OCI-M1 (cell line): ENCODE results near the gene LRBA.
A peak's percentile ranks its signal among the peaks of the same experiment; 100 is the strongest.

ENCODE experiments used
- DNase-seq: peaks from one replicate; lab custom pipeline; 2025; lab: John Stamatoyannopoulos, UW

The LRBA gene

DNA sequence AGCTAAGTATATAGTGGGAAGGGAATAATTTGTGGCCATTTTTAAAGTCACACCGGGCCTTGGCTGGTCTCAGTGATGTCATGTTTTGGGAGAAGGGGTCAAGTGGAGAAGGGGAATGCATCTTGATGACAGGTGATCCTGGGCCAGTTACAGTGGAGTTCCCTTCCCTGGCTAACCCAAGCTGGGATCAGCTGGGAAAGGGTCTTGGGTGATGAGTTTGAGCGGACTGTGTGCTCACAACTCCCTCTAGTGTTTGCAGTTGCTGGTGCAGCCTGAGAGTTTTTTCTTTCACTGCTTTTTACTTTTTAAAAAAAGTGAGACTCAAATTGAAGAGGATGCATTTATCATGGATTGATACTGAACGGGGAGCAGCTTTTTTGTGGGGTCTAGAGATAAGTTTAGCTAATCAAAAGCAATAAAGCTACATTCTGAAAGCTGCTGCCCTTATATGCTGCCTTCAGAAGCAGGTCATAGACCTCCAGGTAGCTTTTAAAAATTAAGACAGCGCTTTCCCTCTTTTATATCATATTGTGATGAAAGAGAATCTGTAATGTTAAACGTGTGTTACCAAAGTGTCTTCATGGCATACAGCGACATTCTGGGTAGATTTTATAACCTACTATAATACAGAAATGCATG, 772.1 kb downstream of the LRBA start:
- DNase-seq, result peak; percentile 65

DNA sequence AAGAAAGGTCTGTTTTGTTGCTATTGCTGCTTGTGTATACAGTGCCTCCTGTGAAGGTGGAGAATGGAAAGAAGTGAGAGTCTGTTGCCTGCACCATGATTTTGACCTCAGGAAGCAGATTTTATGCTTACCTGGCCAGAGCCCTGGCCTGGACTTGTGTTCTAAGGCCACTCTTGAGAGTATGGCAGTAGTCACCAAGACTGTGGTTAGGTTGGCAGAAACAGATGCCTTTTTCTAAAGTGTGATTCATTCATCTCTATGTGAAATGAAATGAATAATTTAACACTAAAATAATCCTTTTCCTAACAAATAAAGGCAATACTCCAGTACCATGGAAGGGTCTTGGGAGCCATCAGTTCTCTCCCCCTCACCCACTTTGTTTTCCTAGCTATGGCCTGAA, 775.1 kb downstream of the LRBA start:
- DNase-seq, result no peak

DNA sequence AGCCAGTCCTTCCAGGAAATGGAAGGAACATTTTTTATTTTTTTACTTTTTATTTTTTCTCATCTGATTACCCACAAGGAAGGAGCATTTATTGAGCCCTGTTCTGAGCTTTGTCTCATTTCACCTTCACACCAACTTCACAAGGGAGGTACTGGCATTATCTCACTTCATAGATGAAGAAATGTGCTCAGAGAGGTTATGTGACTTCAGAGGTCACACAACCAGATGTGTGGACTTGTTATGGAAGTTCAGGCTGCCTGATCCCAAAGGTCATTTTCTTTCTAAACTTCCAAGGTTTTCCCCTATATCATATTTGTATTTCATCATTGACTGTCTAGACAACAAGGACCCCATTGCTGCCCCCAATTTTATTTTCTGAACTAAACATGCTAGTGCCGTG, 776.5 kb downstream of the LRBA start:
- DNase-seq, result no peak

DNA sequence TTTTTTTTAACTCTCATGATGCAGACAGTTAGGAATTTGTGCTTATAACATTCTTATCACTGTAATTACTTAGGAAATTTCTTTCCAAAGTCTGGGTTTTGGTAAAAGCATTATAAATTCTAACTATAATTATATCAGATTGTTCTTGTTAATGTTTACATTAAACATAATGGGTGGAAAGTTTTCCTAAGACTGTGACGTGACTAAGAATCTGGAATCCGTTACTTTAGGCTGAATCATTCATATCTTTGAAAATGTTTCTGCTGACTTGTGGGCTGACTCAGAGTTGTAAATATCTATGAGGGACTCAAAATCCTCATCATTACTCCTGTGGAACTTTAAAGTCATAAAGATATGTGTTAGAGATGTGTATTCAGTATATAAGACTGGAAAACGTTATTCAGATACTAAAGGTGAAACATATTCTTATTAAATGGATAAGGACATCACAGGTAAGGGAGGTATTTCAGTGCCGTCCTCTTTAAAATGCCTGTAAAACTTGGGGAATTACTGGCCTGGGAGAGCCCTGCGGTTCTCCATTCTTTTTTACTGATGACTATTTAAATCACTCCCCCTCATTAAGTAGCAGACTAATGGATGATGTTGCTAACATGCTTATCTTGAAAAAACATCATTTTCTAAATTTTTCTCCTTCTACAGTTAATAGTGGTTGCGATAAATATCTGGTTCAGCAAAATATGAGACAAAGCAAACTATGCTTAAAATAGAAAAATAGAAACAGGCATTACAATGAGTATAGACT, 777.8 kb downstream of the LRBA start:
- peak; percentile 27 for DNase-seq

DNA sequence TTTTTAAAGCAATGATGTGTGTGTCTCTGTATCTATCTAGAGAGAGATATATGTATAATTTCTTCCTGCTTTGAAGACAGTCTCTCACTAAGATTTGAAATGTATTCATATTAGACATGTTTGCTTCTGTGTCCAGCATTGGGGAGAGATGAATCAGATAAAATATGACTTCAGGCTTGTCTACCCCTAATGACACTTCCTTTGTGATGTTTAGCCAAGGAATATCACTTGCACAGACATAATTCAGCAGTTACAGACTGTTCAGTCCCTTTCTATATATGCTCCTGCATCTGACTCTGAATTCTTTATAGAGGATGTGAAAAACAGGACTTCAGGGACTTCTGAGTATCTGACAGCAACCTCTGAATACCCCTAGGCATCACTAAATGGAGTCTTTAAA, 778.5 kb downstream of the LRBA start:
- no peak for DNase-seq

DNA sequence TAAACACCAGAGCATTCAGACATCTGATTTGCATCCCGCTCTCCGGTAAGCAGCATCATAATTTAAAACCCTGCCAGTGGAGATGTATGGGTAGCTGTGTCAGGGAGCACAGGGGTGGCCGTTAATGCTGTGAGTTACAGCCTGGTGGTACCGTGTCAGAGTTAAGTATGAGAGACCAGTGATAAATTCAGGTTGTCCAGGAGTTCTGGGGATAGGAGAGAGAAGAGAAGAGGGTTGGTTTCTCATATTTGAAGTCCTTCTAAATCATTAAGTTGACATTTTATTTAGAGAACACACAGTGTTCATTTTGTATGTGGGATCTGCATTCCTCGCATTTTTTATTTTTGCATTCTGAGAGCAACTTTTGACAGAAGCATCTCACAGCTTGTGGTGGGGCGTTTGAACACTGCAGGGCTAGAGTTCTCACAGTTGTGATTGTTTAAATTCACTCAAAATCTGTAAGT, 779.2 kb downstream of the LRBA start:
- DNase-seq, result no peak

DNA sequence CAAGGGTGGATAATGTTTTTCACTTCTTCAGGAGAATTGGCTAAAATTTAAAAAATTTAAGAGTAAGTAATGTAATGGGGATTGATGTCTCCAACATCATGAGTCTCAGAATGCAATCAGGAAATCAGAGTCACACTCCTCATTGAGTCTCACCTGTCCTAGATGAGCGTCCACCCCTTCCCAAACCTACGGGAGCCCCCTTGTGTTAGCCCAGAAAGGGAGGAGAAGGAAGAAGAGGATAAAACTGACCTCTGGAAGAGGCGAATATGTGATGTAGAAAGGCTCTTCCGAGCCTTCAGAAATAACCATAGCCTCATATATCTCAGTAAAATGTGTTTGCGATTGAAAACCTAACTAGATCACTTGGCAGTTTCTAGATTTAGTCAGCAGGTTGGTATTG, 779.8 kb downstream of the LRBA start:
- DNase-seq, result no peak

DNA sequence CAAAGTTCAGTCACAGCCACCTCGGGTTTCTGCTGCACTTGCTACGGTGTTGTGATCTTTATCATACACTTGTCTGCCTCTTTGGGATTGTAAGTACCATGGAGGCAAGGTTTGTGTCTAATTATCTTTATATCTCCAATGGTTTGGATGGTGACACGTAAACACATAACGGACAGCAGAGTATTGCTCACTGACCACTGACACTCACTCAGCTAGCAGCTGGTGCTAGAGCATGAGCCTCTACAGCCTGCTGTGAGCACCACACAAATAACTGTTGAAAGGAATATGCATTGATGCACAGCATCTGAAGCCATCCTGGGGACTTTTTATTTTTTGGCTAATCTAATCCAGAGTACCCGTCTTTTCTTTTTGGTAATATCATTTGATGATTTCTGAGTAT, 780.8 kb downstream of the LRBA start:
- no peak for DNase-seq

DNA sequence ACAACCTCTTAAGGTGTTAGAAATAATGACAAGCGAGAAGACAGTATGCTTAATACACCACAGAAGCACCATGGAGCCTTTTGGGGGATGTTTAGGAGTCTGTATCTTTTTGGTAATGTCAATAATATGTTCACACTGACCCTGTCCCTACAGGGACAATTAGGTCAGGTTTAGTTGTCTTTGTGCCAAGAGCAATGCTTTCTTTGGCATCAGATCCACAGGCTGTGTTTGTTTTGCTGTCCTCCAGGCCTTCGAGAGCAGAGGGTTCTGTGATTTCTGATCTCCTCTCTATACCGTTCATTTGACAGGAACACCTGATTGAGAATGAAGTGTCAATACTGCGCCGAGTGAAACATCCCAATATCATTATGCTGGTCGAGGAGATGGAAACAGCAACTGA, 783.1 kb downstream of the LRBA start:
- no peak for DNase-seq

DNA sequence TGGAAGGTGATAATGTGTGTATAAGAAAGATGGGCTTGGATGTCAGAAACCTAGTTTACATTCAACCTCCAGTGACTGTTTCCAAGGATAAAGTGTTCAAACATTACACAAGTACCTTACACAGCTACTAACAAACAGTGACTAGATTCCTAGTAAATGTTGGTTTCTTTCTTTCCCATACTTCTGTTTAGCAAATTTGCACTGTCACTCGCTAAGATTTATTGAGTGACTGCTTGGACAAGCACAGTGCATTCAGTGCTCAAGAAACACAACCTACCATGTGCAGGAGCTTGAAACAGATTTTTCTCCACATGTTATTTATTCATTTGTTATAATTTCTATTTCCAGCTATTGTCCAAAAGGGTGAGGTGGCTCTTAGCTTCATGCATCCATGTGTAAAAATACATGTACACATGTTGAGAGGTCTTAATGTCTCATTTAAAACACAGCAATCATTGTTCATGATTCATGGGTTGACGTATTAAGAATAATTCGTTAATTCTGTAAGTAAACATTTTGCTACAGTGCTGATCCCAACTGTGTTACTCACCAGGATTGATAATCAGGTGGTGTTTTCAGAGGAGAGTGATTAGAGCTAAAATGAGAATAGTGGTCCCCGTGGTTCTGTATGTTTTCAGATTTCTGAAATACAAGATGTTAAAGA, 783.8 kb downstream of the LRBA start:
- DNase-seq, result no peak

DNA sequence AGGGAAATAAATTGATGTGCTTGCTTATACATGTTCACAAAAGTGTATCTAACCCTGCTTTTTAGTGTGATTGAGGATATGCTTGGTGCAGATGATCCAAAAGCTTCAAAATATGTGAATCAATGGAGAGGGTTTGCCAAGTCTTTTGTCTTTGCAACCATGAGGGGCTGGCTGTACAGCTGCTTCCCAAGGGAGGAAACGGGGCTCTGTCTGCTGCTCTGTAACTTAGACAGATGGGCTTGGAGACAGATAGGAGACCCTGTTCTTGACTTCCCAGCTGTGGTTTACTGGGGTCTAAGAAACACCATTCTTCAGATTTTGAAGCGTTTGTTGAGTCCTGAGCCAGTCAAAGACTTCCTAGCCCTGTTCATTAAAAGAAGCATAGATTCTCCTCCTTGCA, 784.5 kb downstream of the LRBA start:
- no peak for DNase-seq

DNA sequence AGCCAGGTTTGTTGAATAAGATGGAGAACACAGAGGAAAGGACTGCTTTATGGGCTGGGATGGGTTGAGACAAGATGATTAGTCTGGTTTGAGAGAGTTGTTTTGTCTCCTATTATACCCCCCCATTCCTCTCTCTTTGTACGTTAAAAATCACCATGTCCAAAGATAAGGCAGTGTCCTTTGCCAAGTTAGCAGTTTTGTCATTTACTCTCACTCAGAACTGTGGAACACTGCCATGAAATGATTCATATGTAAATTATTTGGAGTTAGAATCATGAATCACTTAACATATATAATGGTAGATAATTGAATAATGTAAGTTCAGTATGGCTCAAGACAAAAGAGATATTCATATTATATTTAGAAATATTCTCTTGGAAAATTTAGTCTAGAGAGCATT, 785.6 kb downstream of the LRBA start:
- no peak for DNase-seq

DNA sequence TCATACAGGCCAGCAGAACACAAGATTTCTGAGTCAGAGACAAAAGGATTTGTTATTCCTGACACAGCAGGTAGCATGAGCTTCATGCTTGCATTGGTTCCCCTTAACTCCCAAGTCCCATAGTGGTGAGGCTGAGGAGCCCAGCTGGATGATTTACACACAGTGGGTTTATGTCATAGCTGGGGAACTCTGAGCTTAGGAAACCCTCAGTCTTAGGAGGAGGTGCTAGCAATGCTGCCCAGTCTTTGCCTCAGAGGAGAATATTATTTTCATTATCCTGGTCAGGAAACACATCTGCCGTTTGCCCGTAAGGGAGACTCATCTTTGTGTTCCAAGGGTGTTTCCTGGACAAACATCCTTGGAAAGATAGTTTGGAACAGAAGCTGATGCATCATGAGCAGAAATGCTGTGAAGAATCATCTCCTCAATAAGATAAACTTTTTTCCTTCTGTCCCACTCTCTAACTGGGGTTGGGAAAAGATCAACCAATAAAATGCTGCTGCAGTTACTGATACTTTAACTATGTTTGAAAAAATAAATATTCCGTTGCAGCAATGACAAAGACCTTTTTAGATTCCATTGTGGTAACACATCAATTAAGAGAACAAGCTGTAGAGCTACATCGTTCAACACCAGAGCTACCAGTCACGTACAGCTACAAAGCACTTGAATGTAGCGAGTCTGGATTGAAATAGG, 790.0 kb downstream of the LRBA start:
- no peak for DNase-seq

DNA sequence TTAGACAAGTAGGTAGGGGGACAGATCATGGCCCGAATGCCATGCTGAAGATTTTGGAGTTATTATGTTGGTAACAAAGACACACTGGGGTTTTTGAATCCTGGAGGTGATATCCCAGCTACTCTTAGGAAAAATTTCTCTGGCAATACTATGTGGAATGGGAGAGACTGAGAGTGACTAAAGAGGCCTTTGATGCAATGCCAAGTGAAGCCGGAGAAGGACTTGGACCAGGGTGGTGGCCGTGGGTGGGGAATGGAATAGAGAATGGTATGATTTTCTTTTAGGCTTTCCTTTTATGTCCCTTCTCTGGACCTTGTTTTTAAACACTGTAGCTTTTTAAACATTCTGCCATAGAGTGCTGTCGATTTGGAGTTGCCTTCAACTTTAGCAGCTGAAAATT, 795.2 kb downstream of the LRBA start:
- no peak for DNase-seq

DNA sequence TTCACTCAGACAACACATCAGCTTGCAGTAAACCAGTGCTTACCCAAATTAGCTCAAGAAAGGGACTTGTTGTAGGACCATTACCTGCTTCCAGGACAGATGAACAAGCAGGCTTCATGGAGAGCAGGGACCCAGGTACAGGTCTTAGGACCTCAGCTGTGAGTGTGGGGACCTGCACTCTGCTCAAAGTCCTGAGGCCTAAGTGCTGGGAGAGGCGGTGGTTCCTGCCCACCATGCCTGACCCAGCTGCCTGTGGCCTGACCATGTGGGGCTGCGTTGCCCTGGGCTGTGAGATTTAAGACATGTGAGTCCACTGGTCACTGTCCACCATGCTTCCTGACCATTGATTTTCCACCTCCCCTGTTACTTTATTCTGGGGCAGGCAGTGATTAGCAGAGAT, 796.6 kb downstream of the LRBA start:
- DNase-seq, result no peak

DNA sequence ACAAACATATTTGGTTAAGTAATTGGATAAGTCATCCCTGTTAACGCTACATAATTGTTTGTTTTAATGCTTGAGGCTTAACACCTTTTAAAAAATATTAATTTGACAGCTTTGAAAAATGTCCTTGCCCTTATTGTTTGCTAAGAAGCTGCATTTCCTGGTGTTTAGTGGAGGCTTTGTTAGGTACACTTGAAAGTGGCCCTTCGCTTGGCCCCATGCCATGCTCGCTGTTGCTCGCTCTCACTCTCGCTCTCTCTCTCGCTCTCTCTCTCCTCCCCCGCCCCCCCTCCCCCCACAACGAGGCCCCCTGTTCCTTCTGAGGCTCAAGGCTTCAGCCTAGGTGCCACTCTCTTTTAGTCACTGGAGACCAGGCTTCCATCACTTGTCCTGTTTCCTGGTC, 797.3 kb downstream of the LRBA start:
- DNase-seq, result no peak

DNA sequence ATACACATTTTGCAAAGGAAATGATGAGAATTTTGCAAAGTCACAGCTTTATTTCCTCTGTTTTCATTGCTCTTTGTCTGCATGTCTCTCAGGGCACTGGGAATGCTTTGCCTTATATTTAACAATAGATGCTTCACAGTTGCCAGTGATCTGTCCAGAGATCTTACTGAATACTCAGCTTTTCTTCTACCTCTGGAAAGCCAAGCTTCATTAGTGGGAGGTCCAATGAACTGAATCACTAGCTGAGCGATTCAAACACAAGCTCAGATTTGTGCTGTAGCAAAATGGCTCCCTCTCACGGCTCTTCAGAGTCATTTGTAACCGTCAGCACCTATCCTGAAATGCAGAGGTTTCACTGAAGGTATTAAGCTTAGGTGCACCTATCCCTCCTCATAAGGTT, 797.9 kb downstream of the LRBA start:
- peak; percentile 53 for DNase-seq

DNA sequence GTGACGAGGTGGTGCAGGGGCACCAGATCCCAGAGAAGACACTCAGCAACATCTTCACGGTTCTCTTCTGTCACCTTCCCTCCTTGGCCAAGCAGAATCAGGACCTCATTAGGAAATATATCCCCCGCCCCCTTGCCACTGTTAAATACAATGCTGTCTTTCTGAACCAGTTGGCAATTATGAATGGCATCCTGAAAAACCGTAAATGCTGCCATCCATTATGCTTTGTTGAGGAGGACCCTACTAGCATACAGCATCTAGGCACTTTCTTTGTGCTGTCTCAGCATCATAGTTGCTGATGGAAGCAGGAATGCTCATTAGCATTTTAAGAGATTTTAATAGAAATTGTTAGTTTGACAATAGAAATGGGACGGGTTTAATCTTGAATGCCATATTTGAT, 798.4 kb downstream of the LRBA start:
- DNase-seq, result no peak

DNA sequence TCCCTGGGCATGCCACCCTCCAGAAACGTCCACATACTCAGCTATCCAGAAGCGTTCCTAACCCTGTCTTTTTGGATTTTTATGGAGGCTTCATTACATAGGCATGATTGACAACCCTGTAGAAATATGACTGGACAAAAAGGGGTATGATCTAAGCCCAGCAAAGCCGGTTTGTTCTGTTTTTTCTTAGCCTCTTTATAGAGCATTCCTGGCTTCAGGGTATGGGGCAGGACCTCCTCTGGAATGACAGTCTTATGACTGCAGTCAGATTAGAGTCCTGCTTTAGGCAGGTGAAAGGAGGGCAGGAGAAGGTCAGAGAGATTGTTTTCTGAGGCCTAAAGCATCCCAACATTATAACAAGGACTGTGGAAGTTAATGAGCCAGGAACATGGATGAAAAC, 799.5 kb downstream of the LRBA start:
- DNase-seq, result no peak
